GM23338 (cell line): ENCODE measurements around the gene UBAC2. TPM values are rescaled to one million over a fixed set of nuclear protein-coding genes. Genes with fewer than 3 reads are reported as not detected.

Source experiments
- ATAC-seq: fragments of 200-7000 bp; cut with Tn5 transposase; 3 replicates; pipeline ENCODE4 v1.9.1; 2020
- DNase-seq: peaks from one replicate; pipeline ENCODE4 v3.0.0-alpha.2; 2015; ENCODE audit warnings: low spot score
- H2AFZ ChIP-seq: fragments of 200-600 bp; sonication (generic); 2 replicates; pipeline ENCODE4 v1.8.0; 2016; ENCODE audit warnings: antibody characterized with exemption, mild to moderate bottlenecking, moderate library complexity
- H3F3A ChIP-seq: fragments of 200-600 bp; sonication (generic); replicated peaks from 2 replicates; pipeline ENCODE4 v1.8.0; 2017; ENCODE audit warnings: antibody characterized with exemption, mixed run types, low read depth
- H3K27ac ChIP-seq: fragments of 200-600 bp; sonication (generic); 2 replicates; pipeline ENCODE4 v1.6.1; 2016; ENCODE audit warnings: low read depth
- H3K27me3 ChIP-seq: fragments of 200-600 bp; sonication (generic); 2 replicates; pipeline ENCODE4 v1.8.0; 2016; ENCODE audit warnings: mild to moderate bottlenecking, mixed run types, moderate library complexity; ENCODE audit not compliant: insufficient read depth
- H3K36me3 ChIP-seq: fragments of 200-600 bp; sonication (generic); 2 replicates; pipeline ENCODE4 v1.8.0; 2016; ENCODE audit warnings: mild to moderate bottlenecking; ENCODE audit not compliant: insufficient read depth
- H3K4me1 ChIP-seq: fragments of 200-600 bp; sonication (generic); 2 replicates; pipeline ENCODE4 v1.8.0; 2016; ENCODE audit warnings: mild to moderate bottlenecking, moderate library complexity; ENCODE audit not compliant: insufficient read depth
- H3K4me2 ChIP-seq: fragments of 200-600 bp; sonication (generic); 2 replicates; pipeline ENCODE4 v1.7.1; 2017; ENCODE audit warnings: mixed run types
- H3K4me3 ChIP-seq: fragments of 200-600 bp; sonication (generic); 2 replicates; pipeline ENCODE4 v1.6.1; 2016; ENCODE audit warnings: mixed run types
- H3K79me2 ChIP-seq: fragments of 200-600 bp; sonication (generic); replicated peaks from 2 replicates; pipeline ENCODE4 v1.8.0; 2017; ENCODE audit warnings: mild to moderate bottlenecking; ENCODE audit not compliant: insufficient read depth
- H3K9me2 ChIP-seq: fragments of 200-600 bp; sonication (generic); 2 replicates; pipeline ENCODE4 v1.8.0; 2017; ENCODE audit not compliant: insufficient read depth
- H4K20me1 ChIP-seq: fragments of 200-600 bp; sonication (generic); replicated peaks from 2 replicates; pipeline ENCODE4 v1.8.0; 2017; ENCODE audit warnings: mild to moderate bottlenecking; ENCODE audit not compliant: insufficient read depth
- H3K27ac Mint-ChIP-seq: 2 replicates; pipeline ENCODE4 v1.8.0; 2020; ENCODE audit warnings: inconsistent platforms, mild to moderate bottlenecking, moderate library complexity, mixed read lengths
- H3K27me3 Mint-ChIP-seq: 3 replicates; pipeline ENCODE4 v1.8.0; 2022; ENCODE audit warnings: low read depth, mild to moderate bottlenecking, moderate library complexity, mixed read lengths, inconsistent platforms; ENCODE audit not compliant: insufficient read depth, poor library complexity
- H3K36me3 Mint-ChIP-seq: 3 replicates; pipeline ENCODE4 v1.8.0; 2021; ENCODE audit warnings: low read depth, mild to moderate bottlenecking, inconsistent platforms, moderate library complexity, mixed read lengths
- H3K4me1 Mint-ChIP-seq: 3 replicates; pipeline ENCODE4 v1.8.0; 2020; ENCODE audit warnings: mild to moderate bottlenecking, inconsistent platforms, mixed read lengths
- H3K4me3 Mint-ChIP-seq: 3 replicates; pipeline ENCODE4 v1.8.0; 2021; ENCODE audit warnings: moderate library complexity, mild to moderate bottlenecking, inconsistent platforms, mixed read lengths
- H3K9me3 Mint-ChIP-seq: 3 replicates; pipeline ENCODE4 v1.8.0; 2020; ENCODE audit warnings: moderate library complexity, mild to moderate bottlenecking, inconsistent platforms, mixed read lengths
- CREB1 ChIP-seq: fragments of 250-450 bp; sonication (Bioruptor Pico); IDR thresholded peaks from 2 replicates; pipeline ENCODE4 v1.5.0; 2020; ENCODE audit warnings: low read depth, mild to moderate bottlenecking, moderate library complexity
- CTCF ChIP-seq, 2 experiments: fragments of 200-600 bp in 1 of 2; sonication (generic) in 1 of 2; conservative IDR thresholded peaks; 2 replicates each; pipeline versions ENCODE4 v1.5.1 to v1.6.1; 2016 to 2017; ENCODE audit warnings: antibody characterized with exemption in 2 of 2, low read depth in 2 of 2, mild to moderate bottlenecking in 2 of 2, moderate library complexity in 1 of 2
- ETS1 ChIP-seq: IDR thresholded peaks from 2 replicates; pipeline ENCODE4 v1.6.1; 2016; ENCODE audit warnings: antibody characterized with exemption
- EZH2 ChIP-seq: fragments of 200-600 bp; sonication (generic); IDR thresholded peaks from one replicate; pipeline ENCODE4 v1.8.0; 2017; ENCODE audit warnings: antibody characterized with exemption, mild to moderate bottlenecking, low read depth; ENCODE audit not compliant: unreplicated experiment
- EZH2phosphoT487 ChIP-seq: fragments of 200-600 bp; sonication (generic); IDR thresholded peaks from one replicate; pipeline ENCODE4 v1.8.1; 2018; ENCODE audit warnings: antibody characterized with exemption; ENCODE audit not compliant: unreplicated experiment
- JUNB ChIP-seq: IDR thresholded peaks from one replicate; pipeline ENCODE4 v1.6.1; 2016; ENCODE audit warnings: antibody characterized with exemption; ENCODE audit not compliant: unreplicated experiment
- NANOG ChIP-seq: IDR thresholded peaks from 2 replicates; pipeline ENCODE4 v1.6.1; 2016; ENCODE audit warnings: antibody characterized with exemption, borderline replicate concordance
- POLR2AphosphoS5 ChIP-seq: IDR thresholded peaks from 2 replicates; pipeline ENCODE4 v1.6.1; 2016; ENCODE audit warnings: antibody characterized with exemption, low read depth
- REST ChIP-seq: IDR thresholded peaks from one replicate; pipeline ENCODE4 v1.6.1; 2018; ENCODE audit warnings: antibody characterized with exemption; ENCODE audit not compliant: unreplicated experiment
- STAT1 ChIP-seq: IDR thresholded peaks from one replicate; pipeline ENCODE4 v1.6.1; 2016; ENCODE audit warnings: antibody characterized with exemption; ENCODE audit not compliant: unreplicated experiment
- ZNF114 ChIP-seq: fragments of 250-450 bp; sonication (Bioruptor Pico); IDR thresholded peaks from 2 replicates; pipeline ENCODE4 v1.5.0; 2020; ENCODE audit warnings: mild to moderate bottlenecking, moderate library complexity
- ZNF331 ChIP-seq: fragments of 250-450 bp; sonication (Bioruptor Pico); IDR thresholded peaks from 2 replicates; pipeline ENCODE4 v1.5.0; 2020; ENCODE audit warnings: low read depth, mild to moderate bottlenecking, moderate library complexity
- polyA plus RNA-seq: library from polyadenylated mRNA; unstranded; fragments of >200 nt; fragmentation: Nextera tagmentation; extraction: Ambion mirVana; gene quantifications from 2 replicates; pipeline ENCODE4 v1.2.1, GENCODE V29; 2016
- total RNA-seq: library from RNA; depleted of rRNA; stranded (reverse); fragments of >200 nt; shearing (Covaris generic); gene quantifications from 2 replicates; pipeline ENCODE4 v1.2.3, GENCODE V29; 2014
- TF ChIP-seq, protein P1 (sequence below): fragments of 250-450 bp; sonication (Bioruptor Pico); IDR thresholded peaks from 2 replicates; pipeline ENCODE4 v1.5.0; 2020; ENCODE audit warnings: mild to moderate bottlenecking, moderate library complexity

UBAC2 gene
- total and polyA plus RNA-seq, 2 experiments from 2014 or later: 37.9 to 76.9 TPM

- TF ChIP-seq POLR2AphosphoS5: no peak
- TF ChIP-seq, protein P1, sequence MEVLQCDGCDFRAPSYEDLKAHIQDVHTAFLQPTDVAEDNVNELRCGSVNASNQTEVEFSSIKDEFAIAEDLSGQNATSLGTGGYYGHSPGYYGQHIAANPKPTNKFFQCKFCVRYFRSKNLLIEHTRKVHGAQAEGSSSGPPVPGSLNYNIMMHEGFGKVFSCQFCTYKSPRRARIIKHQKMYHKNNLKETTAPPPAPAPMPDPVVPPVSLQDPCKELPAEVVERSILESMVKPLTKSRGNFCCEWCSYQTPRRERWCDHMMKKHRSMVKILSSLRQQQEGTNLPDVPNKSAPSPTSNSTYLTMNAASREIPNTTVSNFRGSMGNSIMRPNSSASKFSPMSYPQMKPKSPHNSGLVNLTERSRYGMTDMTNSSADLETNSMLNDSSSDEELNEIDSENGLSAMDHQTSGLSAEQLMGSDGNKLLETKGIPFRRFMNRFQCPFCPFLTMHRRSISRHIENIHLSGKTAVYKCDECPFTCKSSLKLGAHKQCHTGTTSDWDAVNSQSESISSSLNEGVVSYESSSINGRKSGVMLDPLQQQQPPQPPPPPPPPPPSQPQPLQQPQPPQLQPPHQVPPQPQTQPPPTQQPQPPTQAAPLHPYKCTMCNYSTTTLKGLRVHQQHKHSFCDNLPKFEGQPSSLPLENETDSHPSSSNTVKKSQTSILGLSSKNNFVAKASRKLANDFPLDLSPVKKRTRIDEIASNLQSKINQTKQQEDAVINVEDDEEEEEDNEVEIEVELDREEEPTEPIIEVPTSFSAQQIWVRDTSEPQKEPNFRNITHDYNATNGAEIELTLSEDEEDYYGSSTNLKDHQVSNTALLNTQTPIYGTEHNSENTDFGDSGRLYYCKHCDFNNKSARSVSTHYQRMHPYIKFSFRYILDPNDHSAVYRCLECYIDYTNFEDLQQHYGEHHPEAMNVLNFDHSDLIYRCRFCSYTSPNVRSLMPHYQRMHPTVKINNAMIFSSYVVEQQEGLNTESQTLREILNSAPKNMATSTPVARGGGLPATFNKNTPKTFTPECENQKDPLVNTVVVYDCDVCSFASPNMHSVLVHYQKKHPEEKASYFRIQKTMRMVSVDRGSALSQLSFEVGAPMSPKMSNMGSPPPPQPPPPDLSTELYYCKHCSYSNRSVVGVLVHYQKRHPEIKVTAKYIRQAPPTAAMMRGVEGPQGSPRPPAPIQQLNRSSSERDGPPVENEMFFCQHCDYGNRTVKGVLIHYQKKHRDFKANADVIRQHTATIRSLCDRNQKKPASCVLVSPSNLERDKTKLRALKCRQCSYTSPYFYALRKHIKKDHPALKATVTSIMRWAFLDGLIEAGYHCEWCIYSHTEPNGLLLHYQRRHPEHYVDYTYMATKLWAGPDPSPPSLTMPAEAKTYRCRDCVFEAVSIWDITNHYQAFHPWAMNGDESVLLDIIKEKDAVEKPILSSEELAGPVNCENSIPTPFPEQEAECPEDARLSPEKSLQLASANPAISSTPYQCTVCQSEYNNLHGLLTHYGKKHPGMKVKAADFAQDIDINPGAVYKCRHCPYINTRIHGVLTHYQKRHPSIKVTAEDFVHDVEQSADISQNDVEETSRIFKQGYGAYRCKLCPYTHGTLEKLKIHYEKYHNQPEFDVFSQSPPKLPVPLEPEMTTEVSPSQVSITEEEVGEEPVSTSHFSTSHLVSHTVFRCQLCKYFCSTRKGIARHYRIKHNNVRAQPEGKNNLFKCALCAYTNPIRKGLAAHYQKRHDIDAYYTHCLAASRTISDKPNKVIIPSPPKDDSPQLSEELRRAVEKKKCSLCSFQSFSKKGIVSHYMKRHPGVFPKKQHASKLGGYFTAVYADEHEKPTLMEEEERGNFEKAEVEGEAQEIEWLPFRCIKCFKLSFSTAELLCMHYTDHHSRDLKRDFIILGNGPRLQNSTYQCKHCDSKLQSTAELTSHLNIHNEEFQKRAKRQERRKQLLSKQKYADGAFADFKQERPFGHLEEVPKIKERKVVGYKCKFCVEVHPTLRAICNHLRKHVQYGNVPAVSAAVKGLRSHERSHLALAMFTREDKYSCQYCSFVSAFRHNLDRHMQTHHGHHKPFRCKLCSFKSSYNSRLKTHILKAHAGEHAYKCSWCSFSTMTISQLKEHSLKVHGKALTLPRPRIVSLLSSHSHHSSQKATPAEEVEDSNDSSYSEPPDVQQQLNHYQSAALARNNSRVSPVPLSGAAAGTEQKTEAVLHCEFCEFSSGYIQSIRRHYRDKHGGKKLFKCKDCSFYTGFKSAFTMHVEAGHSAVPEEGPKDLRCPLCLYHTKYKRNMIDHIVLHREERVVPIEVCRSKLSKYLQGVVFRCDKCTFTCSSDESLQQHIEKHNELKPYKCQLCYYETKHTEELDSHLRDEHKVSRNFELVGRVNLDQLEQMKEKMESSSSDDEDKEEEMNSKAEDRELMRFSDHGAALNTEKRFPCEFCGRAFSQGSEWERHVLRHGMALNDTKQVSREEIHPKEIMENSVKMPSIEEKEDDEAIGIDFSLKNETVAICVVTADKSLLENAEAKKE (CRISPR knock-in tag): no peak
- TF ChIP-seq EZH2phosphoT487: no peak
- no peak for TF ChIP-seq JUNB
- TF ChIP-seq STAT1: no peak
- no peak for TF ChIP-seq CTCF (conservative IDR thresholded peaks at IDR 0.05; ENCODE audit: low read depth in 2 of 2)
- no peak for TF ChIP-seq CREB1
- no peak for TF ChIP-seq ZNF114 (CRISPR knock-in tag)
- no peak for TF ChIP-seq ZNF331 (CRISPR knock-in tag)
- no peak for TF ChIP-seq NANOG
- no peak for TF ChIP-seq ETS1
- no peak for TF ChIP-seq REST
- no peak for TF ChIP-seq EZH2
- Mint-ChIP-seq H3K27me3 (peaks cover 7% of the 10 kb centered on the region), H3K36me3 (peaks cover 35% of the 10 kb centered on the region), H3K9me3 (no peaks in the 10 kb centered on the region), H3K27ac (no peak overlapping the region), H3K4me1 (no peaks in the 10 kb centered on the region), H3K4me3 (no peak overlapping the region)
- no peaks in the 10 kb centered on the region for H3K79me2 ChIP-seq
- DNase-seq (no peak), ATAC-seq (no peak)
- H3K36me3 ChIP-seq: peaks cover 12% of the 10 kb centered on the region; the same call in 1 of the 2 replicates
- no peak overlapping the region for H3K4me3 ChIP-seq
- no peak overlapping the region for H2AFZ ChIP-seq
- no peaks in the 10 kb centered on the region; the same call in none of the 2 replicates for H4K20me1 ChIP-seq
- H3F3A ChIP-seq: no peaks in the 10 kb centered on the region
- no peaks in the 10 kb centered on the region for H3K27me3 ChIP-seq
- H3K4me2 ChIP-seq: no peak overlapping the region
- no peaks in the 10 kb centered on the region for H3K9me2 ChIP-seq
- H3K4me1 ChIP-seq: no peaks in the 10 kb centered on the region
- no peak overlapping the region for H3K27ac ChIP-seq
These were observed 144.7 kb downstream of the UBAC2 start for GRCh38 chr13:99345345-99345744.
